ENCODE results near the gene CLK2. TPM values are rescaled to one million over a fixed set of nuclear protein-coding genes. Genes with fewer than 3 reads are reported as not detected.

The CLK2 gene
- total RNA-seq, 1 experiment from 2014 or later, result 43.9 TPM

DNA sequence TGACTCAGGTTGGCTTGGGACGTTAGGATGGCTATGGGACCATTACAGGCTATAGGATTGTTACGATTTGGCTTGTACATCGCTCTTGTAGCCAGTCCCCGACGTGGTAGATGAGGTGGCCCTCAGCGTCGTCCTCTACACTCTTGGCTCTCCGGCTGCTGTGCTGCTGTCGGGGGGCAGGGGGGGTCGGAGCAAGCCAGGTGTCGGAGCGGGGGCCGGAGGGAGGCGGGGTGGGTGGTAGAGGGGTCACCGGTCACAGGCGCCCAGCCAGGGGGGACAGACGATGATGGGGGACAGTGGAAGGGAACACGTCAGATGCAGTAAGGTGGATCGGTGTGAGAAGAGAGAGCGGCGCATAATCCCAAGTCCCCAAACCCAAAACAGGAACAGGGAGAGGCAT is 4.7 kb downstream of the CLK2 start:
- Histone ChIP-seq H3K36me3 (ENCODE audit: low read depth) (peaks cover 33% of the 10 kb centered on the region), H3K9me3 (ENCODE audit: insufficient read depth, low read depth) (no peaks in the 10 kb centered on the region), H3K4me3 (no peak overlapping the region), H3K27me3 (ENCODE audit: insufficient read depth, low read depth) (no peaks in the 10 kb centered on the region), H3K9me2 (ENCODE audit: insufficient read depth) (no peaks in the 10 kb centered on the region), H4K20me1 (ENCODE audit: insufficient read depth) (peaks cover 13% of the 10 kb centered on the region), H3K4me1 (replicated peaks; ENCODE audit: insufficient read depth) (peaks cover 10% of the 10 kb centered on the region), H3F3A (ENCODE audit: insufficient read depth, low read depth) (peaks cover 70% of the 10 kb centered on the region), H2AFZ (no peak overlapping the region), H3K79me2 (ENCODE audit: low read depth) (peaks cover 28% of the 10 kb centered on the region), H3K4me2 (no peak overlapping the region), H3K27ac (no peak overlapping the region)
- ChIA-PET POLR2A (ENCODE audit: unreplicated experiment) (no interaction called here), CTCF (no interaction called here)
- no peak for DNase-seq
- no TSS peak for BruUV-seq (replicated peaks)
- TF ChIP-seq, protein P1, sequence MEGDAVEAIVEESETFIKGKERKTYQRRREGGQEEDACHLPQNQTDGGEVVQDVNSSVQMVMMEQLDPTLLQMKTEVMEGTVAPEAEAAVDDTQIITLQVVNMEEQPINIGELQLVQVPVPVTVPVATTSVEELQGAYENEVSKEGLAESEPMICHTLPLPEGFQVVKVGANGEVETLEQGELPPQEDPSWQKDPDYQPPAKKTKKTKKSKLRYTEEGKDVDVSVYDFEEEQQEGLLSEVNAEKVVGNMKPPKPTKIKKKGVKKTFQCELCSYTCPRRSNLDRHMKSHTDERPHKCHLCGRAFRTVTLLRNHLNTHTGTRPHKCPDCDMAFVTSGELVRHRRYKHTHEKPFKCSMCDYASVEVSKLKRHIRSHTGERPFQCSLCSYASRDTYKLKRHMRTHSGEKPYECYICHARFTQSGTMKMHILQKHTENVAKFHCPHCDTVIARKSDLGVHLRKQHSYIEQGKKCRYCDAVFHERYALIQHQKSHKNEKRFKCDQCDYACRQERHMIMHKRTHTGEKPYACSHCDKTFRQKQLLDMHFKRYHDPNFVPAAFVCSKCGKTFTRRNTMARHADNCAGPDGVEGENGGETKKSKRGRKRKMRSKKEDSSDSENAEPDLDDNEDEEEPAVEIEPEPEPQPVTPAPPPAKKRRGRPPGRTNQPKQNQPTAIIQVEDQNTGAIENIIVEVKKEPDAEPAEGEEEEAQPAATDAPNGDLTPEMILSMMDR (conservative IDR thresholded peaks at IDR 0.05), result no peak
- TF ChIP-seq EZH2 (IDR thresholded peaks at IDR 0.05; ENCODE audit: low read depth), result no peak
- intact Hi-C loops (cut with micrococcal nuclease; ENCODE audit: unreplicated experiment), result no loop called here

DNA sequence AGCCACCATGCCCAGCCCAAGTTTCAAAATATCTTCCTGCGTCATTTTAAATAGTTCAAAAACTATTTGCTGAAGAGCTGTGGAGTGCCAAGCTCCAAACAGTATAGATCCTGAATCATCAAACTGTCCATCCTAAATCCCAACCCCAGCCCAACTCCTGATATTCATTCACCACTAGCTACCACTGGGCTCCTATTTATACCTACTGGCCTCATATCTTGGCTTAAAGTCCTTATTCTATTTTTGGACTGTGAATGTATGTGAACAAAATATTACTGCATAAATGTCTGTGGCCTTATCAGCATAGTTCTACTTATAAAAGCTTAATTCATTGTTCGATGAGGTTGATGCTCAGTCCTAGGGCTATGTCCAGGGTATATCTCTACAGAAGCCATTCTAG is 5.9 kb downstream of the CLK2 start:
- Histone ChIP-seq H3K9me2 (ENCODE audit: insufficient read depth) (no peaks in the 10 kb centered on the region), H3K4me1 (replicated peaks; ENCODE audit: insufficient read depth) (peaks cover 12% of the 10 kb centered on the region), H4K20me1 (ENCODE audit: insufficient read depth) (peaks cover 8% of the 10 kb centered on the region), H3K4me2 (no peak overlapping the region), H2AFZ (no peak overlapping the region), H3K36me3 (ENCODE audit: low read depth) (peaks cover 33% of the 10 kb centered on the region), H3K4me3 (no peak overlapping the region), H3K9me3 (ENCODE audit: insufficient read depth, low read depth) (no peaks in the 10 kb centered on the region), H3F3A (ENCODE audit: insufficient read depth, low read depth) (peaks cover 73% of the 10 kb centered on the region), H3K79me2 (ENCODE audit: low read depth) (peaks cover 21% of the 10 kb centered on the region), H3K27ac (no peak overlapping the region), H3K27me3 (ENCODE audit: insufficient read depth, low read depth) (no peaks in the 10 kb centered on the region)
- TF ChIP-seq EZH2 (IDR thresholded peaks at IDR 0.05; ENCODE audit: low read depth), result no peak
- TF ChIP-seq, protein P1 (conservative IDR thresholded peaks at IDR 0.05), result no peak
- CTCF ChIA-PET, result no interaction called here
- POLR2A ChIA-PET (ENCODE audit: unreplicated experiment), result no interaction called here
- BruUV-seq (replicated peaks), result no TSS peak
- intact Hi-C loops (cut with micrococcal nuclease; ENCODE audit: unreplicated experiment), result no loop called here
- no peak for DNase-seq

- Histone ChIP-seq H3K9me2 (ENCODE audit: insufficient read depth) (no peaks in the 10 kb centered on the region), H3F3A (ENCODE audit: insufficient read depth, low read depth) (peaks cover 73% of the 10 kb centered on the region), H3K4me1 (replicated peaks; ENCODE audit: insufficient read depth) (peaks cover 6% of the 10 kb centered on the region), H3K36me3 (ENCODE audit: low read depth) (peaks cover 33% of the 10 kb centered on the region), H3K4me2 (no peak overlapping the region), H3K9me3 (ENCODE audit: insufficient read depth, low read depth) (no peaks in the 10 kb centered on the region), H3K27me3 (ENCODE audit: insufficient read depth, low read depth) (no peaks in the 10 kb centered on the region), H3K27ac (no peak overlapping the region), H2AFZ (no peak overlapping the region), H4K20me1 (ENCODE audit: insufficient read depth) (peaks cover 5% of the 10 kb centered on the region), H3K4me3 (no peak overlapping the region), H3K79me2 (ENCODE audit: low read depth) (peaks cover 13% of the 10 kb centered on the region)
- ChIA-PET CTCF (no interaction called here), POLR2A (ENCODE audit: unreplicated experiment) (no interaction called here)
- TF ChIP-seq, protein P1 (conservative IDR thresholded peaks at IDR 0.05), result no peak
- TF ChIP-seq EZH2 (IDR thresholded peaks at IDR 0.05; ENCODE audit: low read depth), result no peak
- no TSS peak for BruUV-seq (replicated peaks)
- DNase-seq, result no peak
- intact Hi-C loops (cut with micrococcal nuclease; ENCODE audit: unreplicated experiment), result no loop called here
Observed at GRCh38 chr1:155266553-155266952, 6.8 kb downstream of the CLK2 start.
